HepG2 (cell line): ENCODE measurements around the gene CRISPLD2. TPM values are rescaled to one million over a fixed set of nuclear protein-coding genes. Genes with fewer than 3 reads are reported as not detected.
A peak's percentile ranks its signal among the peaks of the same experiment; 100 is the strongest.

Source experiments
- AGO1 ChIP-seq: fragments of 200-400 bp; formaldehyde crosslinking; IDR thresholded peaks from 2 replicates; pipeline ENCODE4 v1.6.1; 2017; ENCODE audit warnings: mild to moderate bottlenecking, low read depth, low read length, moderate library complexity; ENCODE audit not compliant: poor library complexity, severe bottlenecking
- ATRX ChIP-seq: sonication (generic); formaldehyde crosslinking; IDR thresholded peaks from 2 replicates; pipeline ENCODE4 v1.4.0; 2020; ENCODE audit warnings: missing genetic modification reagents, borderline replicate concordance
- FLYWCH1 ChIP-seq: sonication (generic); formaldehyde crosslinking; IDR thresholded peaks from 2 replicates; pipeline ENCODE4 v1.8.1; 2023; ENCODE audit warnings: mild to moderate bottlenecking, missing genetic modification reagents
- FOXJ3 ChIP-seq: sonication (generic); formaldehyde crosslinking; IDR thresholded peaks from 2 replicates; pipeline ENCODE4 v1.4.0; 2020; ENCODE audit warnings: missing genetic modification reagents, mild to moderate bottlenecking, borderline replicate concordance
- HOXA5 ChIP-seq: sonication (generic); formaldehyde crosslinking; IDR thresholded peaks from 2 replicates; pipeline ENCODE4 v1.4.0; 2020; ENCODE audit warnings: missing genetic modification reagents
- HOXD1 ChIP-seq: sonication (generic); formaldehyde crosslinking; IDR thresholded peaks from 2 replicates; pipeline ENCODE4 v1.5.0; 2020; ENCODE audit warnings: missing genetic modification reagents
- NR2F2 ChIP-seq: IDR thresholded peaks from 2 replicates; pipeline ENCODE4 v1.6.1; 2012; ENCODE audit warnings: low read depth, inconsistent platforms, borderline replicate concordance
- POGZ ChIP-seq: sonication (generic); formaldehyde crosslinking; IDR thresholded peaks from 2 replicates; pipeline ENCODE4 v1.4.0; 2020; ENCODE audit warnings: mild to moderate bottlenecking, missing genetic modification reagents
- REL ChIP-seq: sonication (generic); formaldehyde crosslinking; conservative IDR thresholded peaks from 2 replicates; pipeline ENCODE4 v1.8.0; 2022; ENCODE audit warnings: mild to moderate bottlenecking, missing genetic modification reagents, moderate library complexity
- RELA ChIP-seq: sonication (generic); formaldehyde crosslinking; IDR thresholded peaks from 2 replicates; pipeline ENCODE4 v1.4.0; 2020; ENCODE audit warnings: missing genetic modification reagents
- REXO4 ChIP-seq: sonication (generic); formaldehyde crosslinking; IDR thresholded peaks from 2 replicates; pipeline ENCODE4 v1.8.0; 2022; ENCODE audit warnings: missing genetic modification reagents, mild to moderate bottlenecking, borderline replicate concordance
- SSRP1 ChIP-seq: IDR thresholded peaks from 2 replicates; pipeline ENCODE4 v1.6.1; 2016; ENCODE audit warnings: control low read depth
- TRIM22 ChIP-seq: fragments of 450-650 bp; IDR thresholded peaks from 2 replicates; pipeline ENCODE4 v1.6.1; 2017
- ZBTB4 ChIP-seq: sonication (generic); formaldehyde crosslinking; IDR thresholded peaks from 2 replicates; pipeline ENCODE4 v1.4.0; 2020; ENCODE audit warnings: missing genetic modification reagents, mild to moderate bottlenecking, borderline replicate concordance
- ZBTB43 ChIP-seq: sonication (generic); formaldehyde crosslinking; conservative IDR thresholded peaks from 2 replicates; pipeline ENCODE4 v1.4.0; 2020; ENCODE audit warnings: missing genetic modification reagents
- ZFP41 ChIP-seq: sonication (generic); formaldehyde crosslinking; IDR thresholded peaks from 2 replicates; pipeline ENCODE4 v1.4.0; 2020; ENCODE audit warnings: mild to moderate bottlenecking, missing genetic modification reagents, borderline replicate concordance
- ZNF18 ChIP-seq: sonication (generic); formaldehyde crosslinking; IDR thresholded peaks from 2 replicates; pipeline ENCODE4 v1.8.0; 2022; ENCODE audit warnings: mild to moderate bottlenecking, missing genetic modification reagents; ENCODE audit not compliant: insufficient replicate concordance
- ZNF331 ChIP-seq: sonication (generic); formaldehyde crosslinking; IDR thresholded peaks from 2 replicates; pipeline ENCODE4 v1.4.0; 2020; ENCODE audit warnings: missing genetic modification reagents
- ZNF546 ChIP-seq: sonication (generic); formaldehyde crosslinking; conservative IDR thresholded peaks from 2 replicates; pipeline ENCODE4 v1.8.1; 2023; ENCODE audit warnings: mild to moderate bottlenecking, missing genetic modification reagents
- ZNF674 ChIP-seq: sonication (generic); formaldehyde crosslinking; IDR thresholded peaks from 2 replicates; pipeline ENCODE4 v1.5.0; 2020; ENCODE audit warnings: low read depth, mild to moderate bottlenecking, missing genetic modification reagents
- ZNF737 ChIP-seq: sonication (generic); formaldehyde crosslinking; IDR thresholded peaks from 2 replicates; pipeline ENCODE4 v1.5.0; 2020; ENCODE audit warnings: missing genetic modification reagents, mild to moderate bottlenecking, borderline replicate concordance
- ZNF782 ChIP-seq: sonication (generic); formaldehyde crosslinking; IDR thresholded peaks from 2 replicates; pipeline ENCODE4 v1.4.0; 2020; ENCODE audit warnings: missing genetic modification reagents, mild to moderate bottlenecking, borderline replicate concordance
- ZNF841 ChIP-seq: sonication (generic); formaldehyde crosslinking; IDR thresholded peaks from 2 replicates; pipeline ENCODE4 v1.8.1; 2023; ENCODE audit warnings: missing genetic modification reagents, borderline replicate concordance
- polyA plus RNA-seq, 8 experiments: library from polyadenylated mRNA; depleted of rRNA in 3 of 8; stranded (reverse) in 7 of 8; unstranded in 1 of 8; fragments of >200 nt; fragmentation: Illumina TruSeq in 4 of 8; extraction: Trizol in 4 of 8; gene quantifications; 2 replicates each; pipeline versions ENCODE4 v1.2.1 to v1.2.3, GENCODE V29; 2011 to 2016; ENCODE audit warnings: low read depth in 4 of 8, missing spikeins in 1 of 8, mixed read lengths in 1 of 8; ENCODE audit not compliant: insufficient read depth in 1 of 8
- total RNA-seq, 5 experiments: library from RNA; depleted of rRNA; stranded (reverse); fragments of >200 nt; fragmentation: Illumina TruSeq; extraction: Trizol; gene quantifications; 2 replicates each; pipeline ENCODE4 v1.2.3, GENCODE V29; 2016; ENCODE audit warnings: low read depth in 1 of 5

CRISPLD2 gene
- total and polyA plus RNA-seq, 2 of the 13 experiments (the other 11 are each of a cell fraction or from before 2014, with no cell fraction given): 0.04 to 0.31 TPM

GRCh38 chr16:84947996-84948850, 128.4 kb downstream of the CRISPLD2 start (continued):
- no peak for TF ChIP-seq ZNF18 (CRISPR knock-in tag)
- TF ChIP-seq REL (CRISPR knock-in tag): no peak
- TF ChIP-seq TRIM22: no peak
- no peak for TF ChIP-seq ZFP41 (CRISPR knock-in tag)
- no peak for TF ChIP-seq ZNF737 (CRISPR knock-in tag)
- 0 out of 2 replicates have a peak, but pooled peaks have one; percentile 44 for TF ChIP-seq NR2F2
- TF ChIP-seq ZNF841 (CRISPR knock-in tag): no peak
- TF ChIP-seq ZNF674 (CRISPR knock-in tag): no peak
- TF ChIP-seq SSRP1 (CRISPR knock-in tag): no peak
- TF ChIP-seq HOXA5 (CRISPR knock-in tag): no peak
- no peak for TF ChIP-seq ZNF331
- no peak; the same call in 1 of the 2 replicates for TF ChIP-seq FOXJ3 (CRISPR knock-in tag)
- no peak for TF ChIP-seq ATRX (CRISPR knock-in tag)
- no peak for TF ChIP-seq RELA (CRISPR knock-in tag)
- TF ChIP-seq ZBTB43 (CRISPR knock-in tag): no peak
- peak; percentile 31 for TF ChIP-seq AGO1
- TF ChIP-seq ZNF782 (CRISPR knock-in tag): no peak; the same call in 1 of the 2 replicates
- peak; percentile 67 for TF ChIP-seq POGZ
- TF ChIP-seq REXO4 (CRISPR knock-in tag): no peak
- TF ChIP-seq ZNF546 (CRISPR knock-in tag): no peak
- no peak for TF ChIP-seq HOXD1
- no peak for TF ChIP-seq ZBTB4
- no peak for TF ChIP-seq FLYWCH1 (CRISPR knock-in tag)
